HuH-7 (cell line): Measurements from ENCODE around the gene STX19.
"Not testable (repeated sequence)": the region's sequence is repeated elsewhere in the genome, so short reads cannot be mapped to it uniquely, and the experiment has no call there.

Source experiments
- DNase-seq: peaks from one replicate; pipeline ENCODE4 v3.0.0; 2011; ENCODE audit warnings: low spot score

Gene STX19

DNA sequence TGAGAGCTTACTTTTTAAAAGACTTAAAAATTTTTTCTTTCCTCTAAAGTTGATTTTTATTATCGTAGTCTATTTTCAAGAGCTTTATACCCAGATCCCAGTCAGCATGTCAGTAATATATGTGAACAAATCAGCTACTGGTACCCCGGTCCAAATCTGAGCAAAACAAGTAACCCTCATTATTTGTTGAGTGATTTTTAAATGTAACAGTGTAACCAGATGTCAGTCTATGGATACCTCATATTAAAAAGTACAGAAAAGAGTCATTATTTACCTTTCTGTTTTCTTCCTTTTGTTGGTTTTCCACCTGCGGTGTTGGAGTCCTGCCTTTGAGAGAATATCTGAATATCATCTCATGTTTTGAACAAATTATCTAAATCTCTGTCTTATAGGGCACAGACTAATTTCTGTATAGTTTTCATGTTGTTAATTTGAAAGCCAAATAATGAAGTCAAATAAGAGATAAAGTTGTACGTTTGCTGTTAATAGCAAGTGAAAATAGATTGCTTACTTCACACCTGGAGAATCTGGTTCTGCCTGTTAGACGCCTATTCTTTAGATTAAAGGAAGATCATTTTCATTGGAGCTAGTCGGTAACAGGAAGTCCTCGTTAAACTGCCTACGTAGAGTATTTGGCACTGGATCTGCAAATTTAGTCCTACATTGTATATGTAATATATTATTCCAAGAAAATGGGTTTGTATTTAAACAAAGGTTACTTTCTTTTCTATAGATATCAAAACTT lies at the start of gene STX19:
Gene STX19, minus strand, starts transcription at position 505 of the 745 bp plus-strand sequence. CDS start 13,328 bp downstream, outside the sequence.
- no peak for DNase-seq

DNA sequence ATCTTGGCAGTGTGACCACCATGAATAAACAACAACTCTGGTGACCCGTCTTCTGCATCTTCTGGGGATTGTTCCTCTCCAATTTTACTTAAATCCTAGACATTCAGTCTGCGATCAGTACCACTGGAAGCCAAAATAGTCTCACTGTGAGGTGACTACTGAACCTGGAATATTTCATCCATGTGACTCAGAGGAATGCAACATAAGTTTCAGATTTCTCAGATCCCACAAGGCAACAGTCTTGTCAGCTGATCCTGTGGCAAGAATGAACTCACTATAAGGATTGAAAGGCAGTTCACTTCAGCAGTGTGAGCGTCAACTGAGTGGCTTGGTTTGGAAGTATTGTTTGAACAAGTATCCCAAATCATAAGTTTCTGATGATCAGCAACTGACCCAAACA lies 47.7 kb upstream of the STX19 start:
- DNase-seq, result no peak

DNA sequence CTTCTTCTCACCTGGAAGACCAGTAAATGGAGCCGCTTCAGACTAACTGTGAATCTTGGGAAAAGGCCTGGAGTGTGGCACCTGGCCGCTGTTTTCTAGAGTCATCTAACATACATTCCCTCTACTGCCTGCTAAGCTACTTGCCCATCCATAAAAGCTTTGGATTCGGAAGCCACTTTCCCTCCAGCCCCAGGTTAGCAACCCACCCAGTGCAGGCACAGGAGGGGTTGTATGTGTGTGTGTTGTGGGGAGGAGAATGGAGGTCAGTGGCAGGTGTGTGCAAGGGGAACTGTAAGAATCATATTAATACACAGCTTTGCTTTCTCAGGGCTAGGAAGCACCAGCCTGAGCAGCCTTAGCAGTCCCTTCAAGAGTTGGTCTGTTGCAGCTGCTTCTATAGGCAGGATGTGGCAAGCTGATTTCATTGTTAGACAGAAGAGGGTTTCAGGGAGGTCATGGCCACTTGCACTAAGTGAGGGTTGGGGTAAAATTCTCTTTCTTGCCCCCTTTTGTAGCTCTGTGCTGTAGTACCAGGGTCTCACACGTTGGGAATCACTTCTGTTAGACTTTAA lies 43.4 kb upstream of the STX19 start:
- no peak for DNase-seq

- no peak for DNase-seq
Measured at GRCh38 chr3:94070341-94070911, 42.0 kb upstream of the STX19 start.

DNA sequence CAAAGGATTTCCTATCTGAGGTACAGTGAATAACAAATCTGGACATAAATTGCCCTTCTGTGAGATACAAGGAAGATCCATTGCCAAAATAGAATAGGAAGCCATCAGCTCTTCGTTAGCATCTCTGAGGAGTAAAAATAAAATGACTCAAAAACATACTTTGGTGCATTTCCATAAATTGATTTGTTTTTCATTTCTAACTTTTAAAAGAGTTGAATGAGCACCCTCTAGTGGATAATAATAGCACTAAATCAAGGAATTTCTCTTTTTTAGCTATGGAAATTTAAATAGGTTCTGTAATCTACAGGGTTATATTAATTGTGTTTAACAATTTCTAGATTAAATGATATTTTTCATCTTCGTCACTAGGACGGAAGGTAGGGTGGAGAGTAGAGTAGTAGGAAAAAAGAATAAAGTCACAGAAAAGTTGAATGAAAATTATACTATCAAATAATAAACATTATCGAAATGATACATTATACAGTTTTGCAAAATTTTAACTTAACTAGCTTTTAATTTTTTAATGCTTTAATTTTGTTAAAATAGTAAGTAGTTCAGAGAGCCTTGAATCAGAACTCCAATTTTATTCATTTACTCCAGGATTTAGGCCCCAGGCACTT lies 40.9 kb upstream of the STX19 start:
- DNase-seq, result no peak

GRCh38 chr3:94066506-94067500 lies 38.4 kb upstream of the STX19 start:
- DNase-seq, result no peak

DNA sequence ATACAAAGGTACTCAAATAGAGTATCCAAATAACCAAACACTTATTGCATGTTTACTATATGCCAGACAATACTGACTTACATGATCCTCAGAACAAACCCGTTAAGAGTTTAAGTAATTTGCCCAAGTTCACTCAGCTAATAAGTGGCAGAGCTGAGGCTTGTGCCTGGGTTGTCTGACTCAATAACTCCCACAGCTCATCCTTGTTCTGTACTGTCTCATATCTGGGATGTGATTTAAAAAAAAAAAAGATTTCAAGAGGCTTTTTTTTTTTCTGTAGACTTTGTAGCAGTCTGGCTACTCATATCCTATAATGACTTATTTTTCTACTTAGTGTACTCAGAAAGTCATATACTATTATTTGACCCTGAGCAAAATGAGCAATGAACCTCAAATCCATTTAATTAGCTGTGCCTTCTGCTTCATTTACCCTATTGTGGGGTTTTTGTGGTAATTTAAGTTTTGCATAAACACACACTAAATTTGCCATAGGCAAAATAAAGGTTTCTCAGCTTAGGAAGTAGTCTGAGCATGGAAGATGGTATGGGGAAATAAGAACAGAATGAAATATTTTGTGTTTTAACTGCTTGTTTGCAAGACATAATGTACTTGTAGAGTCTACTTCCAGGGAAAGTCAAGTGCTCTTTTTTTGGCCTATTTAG lies 37.6 kb upstream of the STX19 start:
- DNase-seq, result no peak

- no peak for DNase-seq
Measured at GRCh38 chr3:94065122-94065521, 36.7 kb upstream of the STX19 start.

- DNase-seq, result no peak
Measured at GRCh38 chr3:94064243-94064860, 36.0 kb upstream of the STX19 start.

GRCh38 chr3:94063496-94064119 lies 35.2 kb upstream of the STX19 start:
- no peak for DNase-seq

- DNase-seq, result peak; percentile 81
Measured at GRCh38 chr3:94062513-94063404, 34.4 kb upstream of the STX19 start, which contains the start of the genes DHFR2 and NSUN3. Gene DHFR2, minus strand, starts transcription at chr3:94062916. Its CDS starts 1,405 bp downstream, at chr3:94061511. Gene NSUN3, plus strand, starts transcription at chr3:94063061. Its CDS starts 66 bp downstream, at chr3:94063127.

- no peak for DNase-seq
Measured at GRCh38 chr3:94061297-94061696, 32.9 kb upstream of the STX19 start.

DNA sequence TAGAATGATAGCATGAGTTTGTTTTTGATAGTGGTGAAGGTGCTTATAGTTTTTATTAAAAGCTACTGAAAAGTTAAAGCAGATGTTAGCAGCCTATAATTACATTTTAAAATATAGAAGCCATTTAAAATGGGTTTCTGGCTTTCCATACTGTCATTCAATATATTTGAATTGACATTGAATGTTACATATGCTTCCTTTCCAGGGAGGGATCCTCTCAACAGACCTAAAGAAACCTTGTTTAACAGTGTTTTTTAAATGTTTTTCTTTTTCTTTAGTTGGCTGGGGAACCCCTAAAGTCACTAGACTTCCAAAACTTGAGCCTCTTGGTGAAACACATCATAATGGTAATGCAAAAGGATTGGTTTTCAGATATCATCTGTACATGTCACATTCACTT lies 22.1 kb upstream of the STX19 start:
- no peak for DNase-seq

GRCh38 chr3:94049267-94049666 lies 20.9 kb upstream of the STX19 start:
- DNase-seq, result no peak

- no peak for DNase-seq
Measured at GRCh38 chr3:94046533-94046932, 18.1 kb upstream of the STX19 start.

DNA sequence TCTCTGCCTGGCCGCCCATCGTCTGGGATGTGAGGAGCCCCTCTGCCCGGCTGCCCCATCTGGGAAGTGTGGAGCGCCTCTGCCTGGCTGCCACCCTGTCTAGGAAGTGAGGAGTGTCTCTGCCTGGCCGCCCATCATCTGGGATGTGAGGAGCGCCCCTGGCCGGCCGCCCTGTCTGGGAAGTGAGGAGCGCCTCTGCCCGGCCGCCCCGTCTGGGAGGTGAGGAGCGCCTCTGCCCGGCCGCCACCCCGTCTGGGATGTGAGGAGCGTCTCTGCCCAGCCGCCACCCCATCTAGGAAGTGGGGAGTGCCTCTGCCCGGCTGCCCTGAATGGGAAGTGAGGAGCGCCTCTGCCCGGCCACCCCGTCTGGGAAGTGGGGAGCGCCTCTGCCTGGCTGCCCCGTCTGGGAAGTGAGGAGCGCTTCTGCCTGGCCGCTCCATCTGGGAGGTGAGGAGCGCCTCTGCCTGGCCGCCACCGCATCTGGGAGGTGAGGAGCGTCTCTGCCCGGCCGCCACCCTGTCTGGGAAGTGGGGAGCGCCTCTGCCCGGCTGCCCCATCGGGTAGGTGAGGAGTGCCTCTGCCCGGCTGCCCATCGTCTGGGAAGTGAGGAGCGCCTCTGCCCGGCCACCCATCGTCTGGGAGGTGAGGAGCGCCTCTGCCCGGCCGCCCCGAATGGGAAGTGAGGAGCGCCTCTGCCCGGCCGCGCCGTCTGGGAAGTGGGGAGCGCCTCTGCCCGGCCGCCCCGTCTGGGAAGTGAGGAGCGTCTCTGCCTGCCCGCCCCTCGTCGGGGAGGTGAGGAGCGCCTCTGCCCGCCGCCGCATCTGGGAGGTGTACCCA lies 15.9 kb upstream of the STX19 start:
- DNase-seq, result not testable (repeated sequence)

DNA sequence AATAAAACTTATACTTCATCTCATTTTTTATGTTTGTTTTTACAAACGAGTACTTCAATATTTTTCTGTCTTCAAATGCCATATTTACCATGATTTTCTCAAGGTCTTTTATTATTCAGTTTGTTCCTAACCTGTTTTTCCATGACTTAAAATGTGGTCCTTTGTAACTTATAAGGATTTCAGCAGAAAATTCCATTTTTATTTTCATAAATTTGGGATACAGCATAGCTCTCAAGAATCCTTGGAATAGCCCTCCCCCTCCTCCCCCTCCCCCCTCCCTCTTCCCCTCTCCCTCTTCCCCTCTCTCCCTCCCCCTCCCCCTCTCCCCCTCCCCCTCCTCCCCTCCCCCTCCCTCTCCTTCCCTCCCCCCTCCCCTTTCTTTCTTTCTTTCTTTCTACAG lies 14.9 kb upstream of the STX19 start:
- no peak for DNase-seq

DNA sequence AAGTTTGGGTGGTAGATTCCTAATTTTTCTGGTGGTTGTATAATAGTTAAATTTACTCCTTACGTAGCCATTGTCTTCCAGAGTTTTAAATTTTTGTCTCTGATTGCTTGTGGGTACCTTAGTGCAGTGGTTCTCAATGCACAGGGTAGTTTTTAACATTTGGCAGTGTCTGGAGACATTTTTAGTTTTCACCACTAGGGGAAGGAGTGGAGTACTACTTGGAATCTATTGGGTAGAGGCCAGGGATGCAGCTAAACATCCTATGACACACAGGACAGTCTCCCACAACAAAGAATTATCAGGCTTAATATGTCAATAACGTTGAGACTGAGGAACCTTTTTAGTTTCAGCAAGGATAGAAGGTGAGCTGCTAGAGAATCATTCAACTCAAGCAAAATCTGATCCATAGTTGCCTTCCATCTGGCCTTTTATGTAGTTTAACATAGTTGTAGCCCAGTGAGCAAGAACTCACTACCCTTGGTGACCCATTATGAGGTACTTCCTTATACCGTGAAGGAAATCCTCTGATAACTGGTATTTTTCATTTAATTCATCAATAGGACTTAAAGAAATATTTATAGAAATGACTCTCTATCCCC lies 8.6 kb upstream of the STX19 start:
- peak; percentile 74 for DNase-seq
